GM19397 (cell line): Measurements from ENCODE around the gene PROZ.
A peak's percentile ranks its signal among the peaks of the same experiment; 100 is the strongest.

Source experiments
- ATAC-seq: cut with Tn5 transposase; IDR thresholded peaks from one replicate; pipeline ENCODE4 v1.9.1; 2021; ENCODE audit warnings: mild to moderate bottlenecking, moderate library complexity; ENCODE audit not compliant: unreplicated experiment

The PROZ gene

GRCh38 chr13:113171250-113172125, 13.0 kb downstream of the PROZ start:
- ATAC-seq, result no peak

DNA sequence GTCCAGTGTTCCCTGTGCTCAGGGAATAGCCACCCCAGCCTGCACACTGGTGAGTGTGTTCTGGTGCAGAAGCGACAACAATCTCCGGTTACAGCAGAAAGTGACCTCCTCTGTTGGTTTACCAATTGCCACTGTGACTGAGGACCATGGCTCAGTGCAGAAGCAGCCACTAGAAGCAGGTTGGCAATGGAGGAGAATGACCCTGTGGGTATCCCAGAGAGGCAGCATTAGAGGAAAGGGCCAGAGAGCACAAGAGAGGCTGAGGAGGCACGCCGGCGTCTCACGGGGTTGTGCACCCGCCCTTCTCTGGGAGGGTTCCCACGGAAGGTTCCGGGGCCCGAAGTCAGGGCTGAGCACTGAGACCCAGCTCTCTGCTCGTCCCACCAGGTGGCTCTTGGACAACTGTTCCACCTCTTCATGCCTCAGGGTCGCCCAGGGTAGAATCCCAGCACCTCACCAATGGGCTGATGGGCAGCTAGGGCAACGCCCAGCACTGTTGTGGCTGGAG, 14.0 kb downstream of the PROZ start:
- no peak for ATAC-seq

DNA sequence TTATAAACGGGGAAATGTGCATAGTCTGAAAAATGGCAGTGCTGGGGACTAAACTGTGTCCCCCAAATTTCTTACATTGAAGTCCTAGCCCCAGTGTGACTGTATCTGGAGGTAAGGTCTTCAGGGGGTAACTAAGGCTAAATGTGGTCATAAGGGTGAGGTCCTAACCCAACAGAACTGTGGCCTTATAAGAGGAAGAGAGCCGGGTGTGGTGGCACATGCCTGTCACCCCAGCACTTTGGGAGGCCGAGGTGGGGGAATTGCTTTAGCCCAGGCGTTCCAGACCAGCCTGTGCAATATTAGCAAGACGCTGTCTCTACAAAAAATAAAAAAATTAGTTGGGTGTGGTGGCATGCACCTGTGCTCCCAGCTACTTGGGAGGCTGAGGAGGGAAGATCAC, 17.8 kb downstream of the PROZ start:
- ATAC-seq, result no peak

DNA sequence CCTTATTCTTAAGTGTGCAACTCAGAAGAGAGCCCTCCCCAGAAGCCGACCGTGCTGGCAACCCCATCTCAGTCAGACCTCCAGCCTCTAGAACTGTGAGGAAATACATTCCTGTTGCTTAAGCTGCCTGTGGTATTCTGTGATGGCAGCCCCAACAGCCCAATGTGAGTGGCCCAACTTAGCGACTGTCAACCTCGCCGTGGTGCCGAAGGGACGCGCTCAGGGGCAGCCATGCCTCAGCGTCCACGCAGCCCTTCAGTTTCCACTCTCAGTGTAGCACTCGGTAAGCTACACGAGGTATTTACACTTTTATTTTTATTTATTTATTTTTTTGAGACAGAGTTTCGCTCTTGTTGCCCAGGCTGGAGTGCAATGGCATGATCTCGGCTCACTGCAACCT, 18.4 kb downstream of the PROZ start:
- no peak for ATAC-seq

GRCh38 chr13:113178070-113178895, 19.8 kb downstream of the PROZ start:
- ATAC-seq, result no peak

- no peak for ATAC-seq
These were observed 20.4 kb downstream of the PROZ start for GRCh38 chr13:113178896-113179167.

- ATAC-seq, result no peak
These were observed 21.2 kb downstream of the PROZ start for GRCh38 chr13:113179374-113180230.

GRCh38 chr13:113182046-113182445, 23.6 kb downstream of the PROZ start:
- no peak for ATAC-seq

- ATAC-seq, result no peak
These were observed 25.1 kb downstream of the PROZ start for GRCh38 chr13:113183450-113184129.

DNA sequence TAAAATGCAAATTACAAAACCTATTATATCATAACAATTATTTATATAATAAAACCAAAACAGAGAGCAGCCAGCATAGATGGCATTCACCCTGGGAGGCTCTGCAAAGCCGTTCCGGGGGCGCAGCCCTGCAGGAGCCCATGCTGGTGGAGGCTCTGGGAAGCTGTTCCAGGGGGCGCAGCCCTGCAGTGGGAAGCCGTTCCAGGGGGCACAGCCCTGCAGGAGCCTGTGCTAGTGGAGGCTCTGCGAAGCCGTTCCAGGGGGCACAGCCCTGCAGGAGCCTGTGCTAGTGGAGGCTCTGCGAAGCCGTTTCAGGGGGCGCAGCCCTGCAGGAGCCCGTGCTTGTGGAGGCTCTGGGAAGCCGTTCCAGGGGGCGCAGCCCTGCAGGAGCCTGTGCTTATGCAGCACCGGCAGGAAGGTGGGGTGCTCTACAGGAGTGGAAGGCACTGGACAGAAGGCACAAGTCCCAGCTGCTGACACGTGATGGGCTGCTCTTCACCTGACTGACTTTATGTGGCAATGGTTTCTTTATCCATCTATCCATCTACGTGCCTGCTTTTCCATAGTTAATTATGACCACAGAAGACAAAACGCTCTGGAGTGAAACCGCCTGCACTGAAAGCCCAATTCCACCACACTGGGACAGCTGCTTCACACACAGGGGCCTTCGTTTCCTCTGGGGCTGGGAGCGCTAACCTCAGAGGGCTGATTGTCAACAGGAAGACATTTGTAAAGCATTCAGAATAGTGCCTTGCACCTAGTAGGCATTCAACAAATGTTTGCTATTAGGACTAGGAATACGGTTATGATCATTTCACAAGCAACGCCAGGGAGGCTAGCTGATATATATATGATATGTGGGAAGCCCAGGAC, 26.4 kb downstream of the PROZ start:
- no peak for ATAC-seq

DNA sequence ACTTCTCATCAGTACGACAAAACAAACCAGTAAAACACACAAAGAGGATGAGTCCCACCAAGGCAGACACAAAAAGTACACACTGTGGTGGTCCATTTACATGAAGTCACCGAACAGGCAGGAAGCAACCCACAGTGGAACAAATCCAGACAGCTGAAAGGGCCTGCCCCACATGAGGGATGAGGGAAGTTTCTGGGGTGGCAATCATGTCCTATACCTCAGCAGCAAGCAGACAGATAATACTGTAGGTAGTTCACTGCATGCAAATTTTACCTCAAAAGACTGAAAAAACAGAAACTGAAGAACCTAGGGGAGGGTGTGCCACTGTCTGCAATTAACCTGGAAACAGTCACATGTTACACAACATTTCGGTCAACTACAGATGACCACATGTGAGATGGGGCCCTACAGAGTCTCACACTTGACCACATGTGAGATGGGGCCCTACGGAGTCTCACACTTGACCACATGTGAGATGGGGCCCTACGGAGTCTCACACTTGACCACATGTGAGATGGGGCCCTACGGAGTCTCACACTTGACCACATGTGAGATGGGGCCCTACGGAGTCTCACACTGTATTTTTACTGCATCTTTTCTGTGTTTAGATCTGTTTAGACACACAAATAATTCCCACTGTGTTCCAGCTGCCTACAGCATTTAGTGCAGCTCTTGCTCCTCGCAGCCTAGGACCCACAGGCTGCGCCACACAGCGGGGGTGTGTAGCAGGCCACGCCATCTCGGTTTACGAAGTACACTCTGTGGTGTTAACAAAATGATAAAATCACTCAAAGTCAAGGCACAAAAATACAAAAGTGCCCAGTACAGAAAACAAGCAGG, 27.8 kb downstream of the PROZ start:
- ATAC-seq, result peak; percentile 84

DNA sequence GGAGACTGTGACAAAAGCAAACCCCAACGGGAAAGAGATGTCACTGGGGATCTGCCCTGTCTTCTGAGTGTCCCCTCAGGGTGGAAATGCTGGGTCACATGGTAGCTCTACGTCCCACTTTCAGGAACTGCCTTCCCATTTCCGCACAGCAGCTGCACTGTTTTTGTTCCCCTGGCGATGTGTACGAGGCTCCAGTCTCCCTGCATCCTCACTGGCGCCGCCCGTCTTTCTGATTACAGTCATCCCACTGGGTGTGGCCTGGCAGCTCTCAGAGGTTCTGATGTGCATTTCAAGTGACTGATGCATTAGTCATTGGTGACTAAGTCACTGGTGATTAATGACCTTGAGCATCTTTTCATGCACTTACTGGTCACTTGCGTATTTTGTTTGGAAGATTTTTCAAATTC, 28.8 kb downstream of the PROZ start:
- ATAC-seq, result no peak

GRCh38 chr13:113187883-113188665, 29.6 kb downstream of the PROZ start:
- ATAC-seq, result no peak

DNA sequence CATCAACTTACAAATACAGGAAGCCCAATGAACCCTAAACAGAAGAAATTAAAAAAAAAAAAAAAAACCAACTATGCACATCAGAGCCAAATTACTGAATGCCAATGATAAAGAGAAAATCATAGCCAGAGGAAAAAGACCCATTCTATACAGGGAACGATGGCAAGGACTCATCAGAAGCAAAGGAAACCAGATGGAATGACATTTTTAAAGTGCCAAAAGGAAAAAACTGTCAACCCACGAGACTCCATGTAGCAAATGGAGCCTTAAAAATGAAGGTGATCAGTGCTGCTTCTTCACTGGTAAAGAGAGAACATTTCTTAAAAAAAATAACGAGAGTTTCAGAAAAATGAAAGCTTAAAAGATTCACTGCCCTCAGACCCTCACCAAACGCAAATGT, 31.7 kb downstream of the PROZ start:
- ATAC-seq, result no peak

- no peak for ATAC-seq
These were observed 33.8 kb downstream of the PROZ start for GRCh38 chr13:113192279-113192678.

DNA sequence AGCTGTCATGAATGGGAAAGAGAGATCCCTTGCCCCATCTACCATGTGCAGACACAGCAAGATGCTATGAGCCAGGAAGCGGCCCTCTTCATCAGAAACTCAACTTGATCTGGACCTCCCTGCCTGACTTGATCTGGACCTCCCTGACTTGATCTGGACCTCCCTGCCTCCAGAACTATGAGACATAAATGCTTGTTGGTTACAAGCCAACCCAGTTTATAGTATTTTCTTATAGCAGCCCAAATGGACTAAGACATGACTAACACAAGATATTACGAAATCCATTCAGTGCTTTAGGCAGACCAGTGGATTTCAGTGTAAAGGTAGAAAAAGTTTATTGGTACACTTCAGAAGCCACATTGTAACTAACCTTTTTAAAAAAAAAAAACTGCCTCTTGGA, 34.5 kb downstream of the PROZ start:
- ATAC-seq, result no peak

DNA sequence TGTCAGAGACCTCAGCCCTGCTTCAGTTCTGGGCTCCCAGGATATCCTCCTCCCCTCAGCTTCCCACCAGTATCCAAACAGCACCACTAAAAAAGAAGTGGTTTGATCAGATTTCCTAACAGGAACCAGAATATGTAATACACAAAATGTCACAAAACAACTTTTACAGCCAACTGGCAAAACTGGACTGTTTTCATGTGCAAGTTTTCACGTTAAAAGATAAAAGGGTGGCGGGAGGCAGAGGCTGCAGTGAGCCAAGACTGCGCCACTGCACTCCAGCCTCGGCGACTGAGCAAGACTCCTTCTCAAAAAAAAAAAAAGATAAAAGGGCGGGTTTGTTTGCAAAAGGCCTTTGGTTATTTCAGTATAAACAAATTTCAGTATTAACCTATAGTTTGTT, 36.9 kb downstream of the PROZ start:
- ATAC-seq, result no peak
